ENCODE measurements around the gene CDKAL1. TPM values are rescaled to one million over a fixed set of nuclear protein-coding genes. Genes with fewer than 3 reads are reported as not detected.

The CDKAL1 gene
- total and polyA plus RNA-seq, 9 of the 15 experiments (the other 6 are each of a cell fraction or from before 2014, with no cell fraction given) = 11.2 to 36.3 (median 20.1) TPM

GRCh38 chr6:20652299-20653084 lies 118.2 kb downstream of the CDKAL1 start:
- H3K4me1 ChIP-seq (replicated peaks in 1 of 2; ENCODE audit: control insufficient read depth in 2 of 2, insufficient read depth in 2 of 2, low read length in 2 of 2) = peaks cover 0 to 14% of the 10 kb centered on the region in 2 experiments; a peak in 4 of 5 replicates
- H3K27ac ChIP-seq (ENCODE audit: extremely low read depth, low read depth, low read length) = peak overlapping the region; percentile 20; the same call in 2 of the 3 replicates
- H3K79me2 ChIP-seq (ENCODE audit: control insufficient read depth, insufficient read depth, low read length) = peaks cover 24% of the 10 kb centered on the region
- intact Hi-C loops (cut with micrococcal nuclease) = no loop called here
- peak overlapping the region; percentile 30 for H2AFZ ChIP-seq (ENCODE audit: low read depth, low read length)
- ChIA-PET POLR2A (no interaction called here), CTCF (ENCODE audit: low intra/inter-chr PET ratio) (no interaction called here)
- 24% methylated on average over 8 of the region's 8 CpGs for WGBS (ENCODE audit: insufficient coverage, low coverage, missing lambda C conversion rate)
- in situ Hi-C loops (cut with MboI) = no loop called here
- DNase-seq (ENCODE audit: extremely low read depth in 1 of 4, low spot score in 3 of 4) (peak in 2 of 4 experiments; percentile 23 to 44), ATAC-seq (peak; percentile 83), FAIRE-seq (peak; percentile 32)
- no peak overlapping the region for H3K4me3 ChIP-seq
- H3K4me2 ChIP-seq (ENCODE audit: insufficient read depth, low read length) = peak overlapping the region; percentile 62
- H3K27me3 ChIP-seq (ENCODE audit: control insufficient read depth in 2 of 2, insufficient read depth in 2 of 2, low read length in 2 of 2) = no peaks in the 10 kb centered on the region
- H4K20me1 ChIP-seq (replicated peaks; ENCODE audit: control insufficient read depth, insufficient read depth, low read length) = no peaks in the 10 kb centered on the region
- H3K36me3 ChIP-seq (ENCODE audit: control insufficient read depth, insufficient read depth, low read length) = no peaks in the 10 kb centered on the region; the same call in 2 of the 3 replicates
- peak overlapping the region in 1 of 2 experiments; percentile 20; a peak in 1 of 4 replicates for H3K9ac ChIP-seq (ENCODE audit: insufficient read depth in 1 of 2, low read depth in 2 of 2, low read length in 2 of 2)
- BruUV-seq (replicated peaks) = no TSS peak
- no peaks in the 10 kb centered on the region for H3K9me3 ChIP-seq (replicated peaks; ENCODE audit: control insufficient read depth, insufficient read depth, low read depth, low read length)
- no peaks in the 10 kb centered on the region for H3K9me1 ChIP-seq (ENCODE audit: control insufficient read depth, insufficient read depth, low read length)
- TF ChIP-seq EWSR1 (IDR thresholded peaks at IDR 0.05; ENCODE audit: borderline replicate concordance, low read depth, partially characterized antibody) = no peak
- TF ChIP-seq ZBTB2 (IDR thresholded peaks at IDR 0.05) = 0 out of 2 replicates have a peak, but pooled peaks have one; percentile 25
- peak; percentile 59; the same call in 1 of the 2 replicates for TF ChIP-seq ARID1B (IDR thresholded peaks at IDR 0.05)
- TF ChIP-seq SMARCA4 (IDR thresholded peaks at IDR 0.05) = peak; percentile 52; the same call in 1 of the 2 replicates
- peak; percentile 17; the same call in 1 of the 2 replicates for TF ChIP-seq JUND (IDR thresholded peaks at IDR 0.05; ENCODE audit: borderline replicate concordance, low read depth, low read length)
- no peak; the same call in 2 of the 3 replicates for TF ChIP-seq JUND (tag; IDR thresholded peaks at IDR 0.05; ENCODE audit: borderline replicate concordance, low read depth, low read length)
- TF ChIP-seq CBFA2T2 (conservative IDR thresholded peaks at IDR 0.05) = no peak
- TF ChIP-seq MAZ (CRISPR knock-in tag; conservative IDR thresholded peaks at IDR 0.05 in 1 of 2, IDR thresholded peaks at IDR 0.05 in 1 of 2) = 0 out of 4 replicates have a peak, but pooled peaks of 1 of the 2 experiments have one; percentile 26
- no peak for TF ChIP-seq STAG1 (CRISPR knock-in tag; IDR thresholded peaks at IDR 0.05; ENCODE audit: borderline replicate concordance)
- 0 out of 4 replicates have a peak, but pooled peaks of 1 of the 2 experiments have one; percentile 10 for TF ChIP-seq HDAC1 (IDR thresholded peaks at IDR 0.05)
- peak; percentile 74 for TF ChIP-seq STAT5A (IDR thresholded peaks at IDR 0.05; ENCODE audit: borderline replicate concordance, low read length)
- TF ChIP-seq GMEB1 (CRISPR knock-in tag; IDR thresholded peaks at IDR 0.05) = no peak
- peak; percentile 46; the same call in 1 of the 2 replicates for TF ChIP-seq CXXC5 (CRISPR knock-in tag; IDR thresholded peaks at IDR 0.05)
- TF ChIP-seq PRDM10 (IDR thresholded peaks at IDR 0.05; ENCODE audit: partially characterized antibody) = peak; percentile 31

All from K562 (cell line).